Gastroesophageal sphincter (tissue), 3 donors: ENCODE results near the gene PCGF1.

Source experiments
- CTCF ChIP-seq, 4 experiments: fragments of 200-600 bp in 2 of 4; fragments of 450-650 bp in 2 of 4; sonication (generic) in 1 of 4; IDR thresholded peaks; one replicate each; pipeline ENCODE4 v1.5.1; 2017 to 2019; ENCODE audit warnings: antibody characterized with exemption in 4 of 4, mild to moderate bottlenecking in 2 of 4, moderate library complexity in 2 of 4
- EP300 ChIP-seq: sonication (generic); formaldehyde crosslinking; IDR thresholded peaks from one replicate; pipeline ENCODE4 v1.6.1; 2017; ENCODE audit warnings: antibody characterized with exemption, mild to moderate bottlenecking
- POLR2A ChIP-seq, 2 donors: fragments of 450-650 bp; IDR thresholded peaks; one replicate each; pipeline ENCODE4 v1.6.1; 2017; ENCODE audit warnings: antibody characterized with exemption in 2 of 2, mild to moderate bottlenecking in 2 of 2, moderate library complexity in 1 of 2

DNA sequence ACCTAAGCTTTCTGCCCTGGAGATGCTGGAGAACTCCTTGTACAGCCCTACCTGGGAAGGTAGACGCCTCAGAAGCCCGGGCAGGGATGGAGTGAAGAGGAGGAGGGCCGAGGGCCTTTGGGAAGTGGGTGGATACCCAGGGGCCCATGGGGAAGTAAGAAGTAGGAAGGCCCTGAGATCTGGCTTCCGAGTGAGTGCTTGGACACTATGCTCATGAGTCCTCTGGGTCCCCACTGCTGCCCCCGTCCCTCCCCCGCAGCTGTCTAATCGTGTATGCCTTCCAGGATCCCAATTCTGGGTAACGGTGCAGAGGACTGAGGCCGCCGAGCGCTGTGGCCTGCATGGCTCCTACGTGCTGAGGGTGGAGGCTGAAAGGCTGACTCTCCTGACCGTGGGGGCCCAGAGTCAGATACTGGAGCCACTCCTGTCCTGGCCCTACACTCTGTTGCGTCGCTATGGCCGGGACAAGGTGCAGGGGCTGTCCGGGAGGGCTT, 48.2 kb upstream of the PCGF1 start:
- TF ChIP-seq EP300 = no peak
- no peak for TF ChIP-seq CTCF (IDR thresholded peaks at IDR 0.05)
- no peak for TF ChIP-seq POLR2A (IDR thresholded peaks at IDR 0.05)
